Measurements from ENCODE around the gene NVL. TPM values are rescaled to one million over a fixed set of nuclear protein-coding genes. Genes with fewer than 3 reads are reported as not detected.

Gene NVL
- total RNA-seq, 1 experiment from 2014 or later, result 21.9 TPM

- BruUV-seq (replicated peaks), result no TSS peak
- ChIA-PET POLR2A (no interaction called here), CTCF (no interaction called here), RAD21 (ENCODE audit: low non-redundant PET in 1 of 2, low total read pairs in 2 of 2, uncharacterized antibody in 2 of 2, unreplicated experiment in 2 of 2) (no interaction called here)
- no peaks in the 10 kb centered on the region for H3K79me2 ChIP-seq (ENCODE audit: insufficient read depth, low read length)
- H3K4me1 ChIP-seq (ENCODE audit: control insufficient read depth in 1 of 2, insufficient read depth in 2 of 2, low read length in 2 of 2), result no peaks in the 10 kb centered on the region
- no peaks in the 10 kb centered on the region for H3K9me3 ChIP-seq (ENCODE audit: control insufficient read depth in 1 of 2, insufficient read depth in 1 of 2, low read depth in 1 of 2, low read length in 2 of 2)
- no peak overlapping the region for H2AFZ ChIP-seq (ENCODE audit: low read depth, low read length, poor library complexity, severe bottlenecking)
- no peak overlapping the region for H3K4me2 ChIP-seq (ENCODE audit: low read length)
- no peak for TF ChIP-seq SP1 (IDR thresholded peaks at IDR 0.05; ENCODE audit: low read depth)
- no peak for TF ChIP-seq REST (IDR thresholded peaks at IDR 0.05; ENCODE audit: low read depth)
- TF ChIP-seq FOSL1 (IDR thresholded peaks at IDR 0.05; ENCODE audit: low read depth), result no peak
- TF ChIP-seq, protein P1, sequence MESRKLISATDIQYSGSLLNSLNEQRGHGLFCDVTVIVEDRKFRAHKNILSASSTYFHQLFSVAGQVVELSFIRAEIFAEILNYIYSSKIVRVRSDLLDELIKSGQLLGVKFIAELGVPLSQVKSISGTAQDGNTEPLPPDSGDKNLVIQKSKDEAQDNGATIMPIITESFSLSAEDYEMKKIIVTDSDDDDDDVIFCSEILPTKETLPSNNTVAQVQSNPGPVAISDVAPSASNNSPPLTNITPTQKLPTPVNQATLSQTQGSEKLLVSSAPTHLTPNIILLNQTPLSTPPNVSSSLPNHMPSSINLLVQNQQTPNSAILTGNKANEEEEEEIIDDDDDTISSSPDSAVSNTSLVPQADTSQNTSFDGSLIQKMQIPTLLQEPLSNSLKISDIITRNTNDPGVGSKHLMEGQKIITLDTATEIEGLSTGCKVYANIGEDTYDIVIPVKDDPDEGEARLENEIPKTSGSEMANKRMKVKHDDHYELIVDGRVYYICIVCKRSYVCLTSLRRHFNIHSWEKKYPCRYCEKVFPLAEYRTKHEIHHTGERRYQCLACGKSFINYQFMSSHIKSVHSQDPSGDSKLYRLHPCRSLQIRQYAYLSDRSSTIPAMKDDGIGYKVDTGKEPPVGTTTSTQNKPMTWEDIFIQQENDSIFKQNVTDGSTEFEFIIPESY (IDR thresholded peaks at IDR 0.05; ENCODE audit: extremely low read depth, insufficient replicate concordance, low read length), result no peak
- TF ChIP-seq TCF7L2 (IDR thresholded peaks at IDR 0.05; ENCODE audit: borderline replicate concordance, extremely low read depth, insufficient read depth, insufficient read length), result no peak
- TF ChIP-seq, protein P2, sequence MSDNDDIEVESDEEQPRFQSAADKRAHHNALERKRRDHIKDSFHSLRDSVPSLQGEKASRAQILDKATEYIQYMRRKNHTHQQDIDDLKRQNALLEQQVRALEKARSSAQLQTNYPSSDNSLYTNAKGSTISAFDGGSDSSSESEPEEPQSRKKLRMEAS (IDR thresholded peaks at IDR 0.05), result no peak
- no peak for TF ChIP-seq ATF3 (IDR thresholded peaks at IDR 0.05)
- no peak for TF ChIP-seq POLR2AphosphoS5 (IDR thresholded peaks at IDR 0.05; ENCODE audit: low read depth, low read length)
- no peak for TF ChIP-seq EGR1 (IDR thresholded peaks at IDR 0.05; ENCODE audit: low read depth)
- no peak for TF ChIP-seq CTCF (IDR thresholded peaks at IDR 0.05 in 2 of 3, conservative IDR thresholded peaks at IDR 0.05 in 1 of 3; ENCODE audit: borderline replicate concordance in 1 of 3, insufficient read depth in 1 of 3, low read depth in 2 of 3, low read length in 2 of 3)
- TF ChIP-seq EZH2 (IDR thresholded peaks at IDR 0.05), result no peak
- TF ChIP-seq CBX3 (IDR thresholded peaks at IDR 0.05; ENCODE audit: low read depth), result no peak
- TF ChIP-seq ZFX (IDR thresholded peaks at IDR 0.05), result no peak
- no peak for TF ChIP-seq POLR2A (IDR thresholded peaks at IDR 0.05; ENCODE audit: borderline replicate concordance, extremely low read depth, insufficient read depth, insufficient read length)
- TF ChIP-seq YY1 (IDR thresholded peaks at IDR 0.05; ENCODE audit: extremely low read depth, insufficient replicate concordance, low read depth, low read length), result no peak
- no peak for TF ChIP-seq JUND (IDR thresholded peaks at IDR 0.05)
- TF ChIP-seq EZH2phosphoT487 (IDR thresholded peaks at IDR 0.05; ENCODE audit: borderline replicate concordance), result no peak
- H3K36me3 ChIP-seq (ENCODE audit: control insufficient read depth in 1 of 2, insufficient read depth in 2 of 2, low read length in 2 of 2), result peaks cover 0 to 8% of the 10 kb centered on the region in 2 experiments; a peak in 1 of 4 replicates
- H3K27me3 ChIP-seq (ENCODE audit: insufficient read depth, low read length), result no peaks in the 10 kb centered on the region
- H3K9ac ChIP-seq (ENCODE audit: low read length), result no peak overlapping the region
- intact Hi-C loops (cut with micrococcal nuclease), result no loop called here
- ATAC-seq (no peak), DNase-seq (ENCODE audit: low read depth, low spot score) (no peak)
- no peaks in the 10 kb centered on the region for H3K9me2 ChIP-seq (ENCODE audit: insufficient read depth)
- H3K27ac ChIP-seq (ENCODE audit: low read depth, low read length), result no peak overlapping the region
- H3K4me3 ChIP-seq (replicated peaks in 1 of 2; ENCODE audit: low read depth in 1 of 2, low read length in 2 of 2), result no peak overlapping the region
- H4K20me1 ChIP-seq (ENCODE audit: insufficient read depth), result no peaks in the 10 kb centered on the region
Observed at GRCh38 chr1:224234017-224234416, 96.0 kb downstream of the NVL start.

Measured in HCT116 (cell line).